OCI-M1 (cell line): Measurements from ENCODE around the gene N4BP2.
"Not testable (repeated sequence)": the region's sequence is repeated elsewhere in the genome, so short reads cannot be mapped to it uniquely, and the experiment has no call there.

Source experiments
- DNase-seq: peaks from one replicate; lab custom pipeline; 2025; lab: John Stamatoyannopoulos, UW

Gene N4BP2

DNA sequence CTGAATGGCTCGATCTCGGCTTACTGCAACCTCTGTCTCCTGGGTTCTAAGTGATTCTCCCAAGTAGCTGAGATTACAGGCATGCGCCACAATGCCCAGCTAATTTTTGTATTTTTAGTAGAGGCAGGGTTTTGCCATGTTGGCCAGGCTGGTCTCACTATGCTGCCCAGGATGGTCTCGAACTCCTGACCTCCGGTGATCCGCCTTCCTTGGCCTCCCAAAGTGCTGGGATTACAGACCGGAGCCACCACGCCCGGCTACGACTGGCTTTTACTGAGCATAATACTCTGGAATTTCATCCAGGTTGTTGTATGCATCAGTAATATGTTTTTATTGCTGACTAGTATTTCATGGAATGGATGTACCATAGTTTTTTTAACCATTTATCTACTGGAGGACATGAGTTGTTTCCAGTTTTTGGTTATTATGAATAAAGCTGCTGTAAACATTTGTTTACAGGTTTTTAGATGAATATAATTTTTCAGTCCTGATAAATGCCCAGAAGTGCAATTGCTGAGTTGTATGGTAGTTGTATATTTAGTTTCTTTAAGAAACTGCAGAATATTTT is 31.2 kb downstream of the N4BP2 start:
- DNase-seq: no peak

GRCh38 chr4:40093400-40093799 is 36.8 kb downstream of the N4BP2 start:
- not testable (repeated sequence) for DNase-seq

GRCh38 chr4:40099010-40099409 is 42.4 kb downstream of the N4BP2 start:
- no peak for DNase-seq

GRCh38 chr4:40107150-40107549 is 50.5 kb downstream of the N4BP2 start:
- DNase-seq: not testable (repeated sequence)

- no peak for DNase-seq
These were observed 55.6 kb downstream of the N4BP2 start for GRCh38 chr4:40112027-40112792.

DNA sequence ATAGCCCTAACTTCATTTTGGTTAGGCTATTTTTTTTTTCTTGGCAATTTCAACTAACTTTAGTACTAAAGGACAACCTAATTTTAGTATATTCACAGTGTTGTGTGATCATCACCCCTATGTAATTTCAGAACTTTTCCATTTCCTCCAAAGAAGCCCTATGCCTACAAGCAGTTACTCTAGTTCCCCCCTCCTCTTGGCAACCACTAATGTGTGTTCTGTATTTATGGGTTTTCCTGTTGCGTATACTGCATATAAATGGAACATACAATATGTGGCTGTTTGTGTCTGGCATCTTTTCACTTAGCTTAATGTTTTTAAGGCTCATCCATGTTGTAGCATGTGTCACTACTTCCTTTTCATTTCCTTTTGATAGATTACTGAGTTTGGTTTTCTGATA is 57.6 kb downstream of the N4BP2 start:
- DNase-seq: no peak

DNA sequence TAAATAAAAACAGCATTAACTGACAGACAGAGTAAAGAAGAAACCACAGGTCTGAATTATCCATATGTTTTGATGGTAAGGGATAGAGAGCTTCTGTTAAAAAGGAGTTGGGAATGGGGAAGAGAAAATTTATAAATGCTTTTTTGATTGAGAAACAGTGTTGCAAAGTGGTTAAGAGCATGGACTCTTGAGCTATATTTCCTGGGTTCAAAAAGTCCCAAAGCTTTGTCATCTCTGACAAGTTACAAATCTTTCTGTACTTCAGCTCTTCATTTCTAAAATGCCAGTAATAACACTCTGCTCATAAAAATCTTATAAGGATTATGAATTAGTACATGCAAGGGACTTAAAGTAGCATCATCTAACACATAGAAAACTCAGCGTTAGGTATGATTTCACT is 62.2 kb downstream of the N4BP2 start:
- no peak for DNase-seq

DNA sequence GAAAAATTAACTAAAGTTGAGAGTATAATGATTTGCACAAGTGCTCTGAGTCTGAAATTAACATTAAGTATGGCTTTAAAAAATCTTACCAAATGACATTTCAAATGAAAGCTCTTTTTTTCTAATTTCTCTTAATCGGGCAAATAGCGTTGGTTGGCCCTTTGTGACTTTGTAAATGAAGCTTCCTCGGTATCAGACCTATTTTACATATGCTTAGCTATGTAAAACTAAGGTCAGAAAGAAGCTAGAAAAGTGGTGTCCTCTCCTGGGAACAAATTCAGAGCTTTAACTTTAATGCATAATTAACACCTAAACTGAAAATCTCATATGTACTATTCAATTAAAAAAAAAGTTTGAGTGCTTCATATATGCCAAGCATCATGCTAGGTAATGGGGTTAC is 62.7 kb downstream of the N4BP2 start:
- no peak for DNase-seq

GRCh38 chr4:40121515-40121914 is 64.9 kb downstream of the N4BP2 start:
- peak; percentile 82 for DNase-seq

- DNase-seq: no peak
These were observed 66.3 kb downstream of the N4BP2 start for GRCh38 chr4:40122941-40123340.

GRCh38 chr4:40124690-40125089 is 68.0 kb downstream of the N4BP2 start:
- no peak for DNase-seq

DNA sequence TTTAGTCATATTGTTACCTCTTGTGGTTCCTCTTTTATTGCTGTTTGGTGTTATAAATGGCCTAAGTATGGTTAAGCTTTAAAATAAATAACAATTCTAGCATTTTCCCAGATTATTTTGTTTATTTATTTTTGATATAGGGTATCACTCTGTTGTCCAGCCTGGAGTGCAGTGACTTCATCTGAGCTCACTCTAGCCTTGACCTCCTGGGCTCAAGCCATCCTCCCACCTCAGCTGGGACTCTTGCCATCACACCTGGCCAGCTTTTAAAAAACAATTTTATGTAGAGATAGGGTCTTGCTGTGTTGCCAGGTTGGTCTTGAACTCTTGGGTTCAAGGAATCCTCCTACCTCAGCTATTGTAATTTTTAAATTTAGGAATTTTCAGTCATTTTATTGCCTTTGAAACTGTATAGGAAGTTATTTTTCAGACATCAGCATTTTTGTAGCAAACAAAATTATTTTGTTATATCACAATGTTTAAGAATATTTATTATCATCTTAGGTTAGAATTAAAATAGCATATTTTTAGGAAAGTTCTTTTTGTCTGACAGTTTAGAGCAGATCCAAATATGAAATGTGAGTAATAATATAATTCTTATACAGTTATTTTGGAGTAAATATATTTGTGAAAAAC is 73.9 kb downstream of the N4BP2 start:
- no peak for DNase-seq

GRCh38 chr4:40132816-40133215 is 76.2 kb downstream of the N4BP2 start:
- no peak for DNase-seq

DNA sequence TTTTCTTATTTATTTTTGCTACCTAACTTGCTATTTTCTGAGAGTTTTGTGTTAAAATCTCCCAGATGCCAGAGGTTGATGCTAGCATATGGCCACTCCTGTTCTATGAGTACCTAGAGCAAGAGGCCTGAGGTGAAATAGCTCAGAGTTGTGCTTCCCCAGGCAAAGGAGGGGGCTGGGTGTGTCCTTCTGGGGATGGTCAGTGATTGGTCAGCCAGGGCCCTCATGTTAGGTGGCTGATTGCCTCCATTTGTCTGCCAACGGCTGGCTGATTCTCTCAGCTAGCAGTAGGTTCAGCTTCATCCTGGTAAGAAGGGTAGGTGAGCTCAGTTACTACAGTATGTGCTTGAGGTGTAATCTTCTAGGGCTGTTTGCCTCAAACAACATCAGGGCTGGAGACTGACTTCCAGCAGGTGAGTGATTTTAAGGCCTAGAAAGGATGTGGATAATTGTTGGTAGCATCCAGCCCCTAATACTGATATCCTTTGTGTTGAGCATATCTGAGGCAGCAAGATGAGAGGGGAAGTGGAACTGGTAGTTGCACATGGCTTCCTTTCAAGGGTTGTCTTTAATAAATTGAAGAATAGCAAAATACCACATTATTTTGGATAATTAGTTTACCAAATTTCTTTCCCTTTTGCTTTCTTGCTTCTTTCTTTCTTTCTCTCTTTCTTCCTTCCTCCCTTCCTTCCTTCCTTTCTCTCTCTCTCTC is 77.7 kb downstream of the N4BP2 start:
- no peak for DNase-seq

DNA sequence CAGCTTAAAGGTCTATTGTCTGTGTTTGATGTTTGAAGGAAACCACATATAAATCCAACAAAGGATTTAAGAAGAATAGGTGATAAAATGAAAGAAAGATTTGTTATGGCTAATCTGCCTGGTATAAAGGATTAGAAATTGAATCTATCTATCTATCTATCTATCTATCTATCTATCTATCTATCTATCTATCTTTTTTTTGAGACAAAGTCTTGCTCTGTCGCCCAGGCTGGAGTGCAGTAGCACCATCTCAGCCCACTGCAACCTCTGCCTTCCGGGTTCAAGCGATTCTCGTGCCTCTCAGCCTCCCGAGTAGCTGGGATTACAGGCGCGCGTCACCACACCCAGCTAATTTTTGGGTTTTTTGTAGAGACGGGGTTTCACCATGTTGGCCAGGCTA is 79.6 kb downstream of the N4BP2 start:
- not testable (repeated sequence) for DNase-seq

GRCh38 chr4:40140196-40140595 is 83.5 kb downstream of the N4BP2 start:
- DNase-seq: peak; percentile 40

DNA sequence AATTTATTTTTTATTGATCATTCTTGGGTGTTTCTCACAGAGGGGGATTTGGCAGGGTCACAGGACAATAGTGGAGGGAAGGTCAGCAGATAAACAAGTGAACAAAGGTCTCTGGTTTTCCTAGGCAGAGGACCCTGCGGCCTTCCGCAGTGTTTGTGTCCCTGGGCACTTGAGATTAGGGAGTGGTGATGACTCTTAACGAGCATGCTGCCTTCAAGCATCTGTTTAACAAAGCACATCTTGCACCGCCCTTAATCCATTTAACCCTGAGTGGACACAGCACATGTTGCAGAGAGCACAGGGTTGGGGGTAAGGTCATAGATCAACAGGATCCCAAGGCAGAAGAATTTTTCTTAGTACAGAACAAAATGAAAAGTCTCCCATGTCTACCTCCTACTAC is 83.9 kb downstream of the N4BP2 start:
- DNase-seq: not testable (repeated sequence)

DNA sequence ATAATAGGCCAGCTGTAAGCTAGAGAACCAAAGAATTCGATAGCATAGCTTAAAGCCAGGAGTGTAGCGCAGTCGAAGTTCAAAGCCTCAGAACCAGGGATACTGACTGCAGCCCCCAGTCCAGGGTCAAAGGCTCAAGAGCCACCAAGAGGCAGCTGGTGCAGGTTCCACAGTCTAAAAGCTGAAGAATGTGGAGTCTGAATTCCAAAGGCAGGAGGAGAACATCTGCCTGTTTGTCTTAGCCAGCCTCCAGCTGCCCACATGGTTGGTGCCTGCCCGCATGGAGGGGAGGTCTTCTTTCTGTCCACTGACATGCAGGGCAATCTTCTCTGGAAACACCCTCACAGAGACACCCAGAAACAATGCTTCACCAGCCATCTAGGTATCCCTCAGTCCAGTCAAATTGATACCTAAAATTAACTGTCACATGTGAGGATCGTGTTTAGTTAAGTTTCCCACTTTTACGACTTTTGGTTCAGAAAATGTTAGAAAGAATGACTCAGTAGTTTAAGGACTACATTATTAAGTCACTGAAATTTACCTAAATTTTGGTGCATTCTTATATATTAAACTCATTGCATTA is 87.4 kb downstream of the N4BP2 start:
- DNase-seq: no peak

- DNase-seq: no peak
These were observed 88.1 kb downstream of the N4BP2 start for GRCh38 chr4:40144716-40145115.

- not testable (repeated sequence) for DNase-seq
These were observed 90.8 kb downstream of the N4BP2 start for GRCh38 chr4:40147490-40147889.

GRCh38 chr4:40149960-40150385 is 93.3 kb downstream of the N4BP2 start:
- peak; percentile 92 for DNase-seq

DNA sequence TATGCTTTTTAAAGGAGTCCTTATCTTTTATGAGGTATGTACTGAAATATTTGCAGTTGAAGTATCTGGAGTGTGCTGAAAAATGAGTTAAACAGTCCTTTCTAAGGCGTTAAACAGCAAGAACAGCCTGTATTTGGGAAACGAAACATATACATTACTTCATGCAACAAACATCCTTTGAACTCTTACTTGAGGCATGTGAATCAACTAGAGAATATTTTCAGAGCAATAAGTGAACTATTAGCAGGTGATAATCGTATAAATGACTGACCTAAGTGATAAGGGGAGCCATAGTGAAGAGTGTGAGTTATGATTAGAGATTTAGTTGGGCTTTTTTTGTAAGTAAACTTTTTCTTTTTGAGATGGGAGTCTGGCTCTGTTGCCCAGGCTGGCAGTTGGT is 94.3 kb downstream of the N4BP2 start:
- no peak for DNase-seq
